DMS114 treated with DMSO at 0.1 percent for 48 hours (cell line): ENCODE results near the gene CLIP4.
"Not testable (repeated sequence)": the region's sequence is repeated elsewhere in the genome, so short reads cannot be mapped to it uniquely, and the experiment has no call there.

Experiments
- DNase-seq: peaks from one replicate; lab custom pipeline; 2025; ENCODE audit not compliant: unreplicated experiment; lab: John Stamatoyannopoulos, UW

Gene CLIP4

GRCh38 chr2:29097569-29097968, 17.6 kb upstream of the CLIP4 start:
- DNase-seq: no peak

DNA sequence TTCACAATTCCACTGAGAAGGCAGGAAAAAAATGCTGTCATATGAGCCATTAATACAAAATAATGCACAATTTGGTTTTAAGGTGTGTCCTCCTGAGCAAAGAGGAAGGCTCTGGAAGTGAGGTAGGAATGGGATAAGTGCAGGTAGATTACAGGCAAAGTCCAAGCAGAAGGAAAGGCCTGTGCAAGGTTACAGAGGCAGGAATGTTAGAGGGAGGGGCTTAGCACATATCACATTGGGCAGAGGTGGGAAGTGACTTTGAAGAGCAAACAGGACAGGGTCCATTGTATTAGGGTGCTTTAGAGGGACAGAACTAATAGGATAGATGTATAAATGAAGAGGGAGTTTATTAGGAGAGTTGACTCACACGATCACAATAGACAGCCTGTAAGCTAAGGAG, 14.7 kb upstream of the CLIP4 start:
- DNase-seq: no peak

GRCh38 chr2:29104688-29105087, 10.5 kb upstream of the CLIP4 start:
- no peak for DNase-seq

- no peak for DNase-seq
These were observed 9.8 kb upstream of the CLIP4 start for GRCh38 chr2:29105375-29105774.

DNA sequence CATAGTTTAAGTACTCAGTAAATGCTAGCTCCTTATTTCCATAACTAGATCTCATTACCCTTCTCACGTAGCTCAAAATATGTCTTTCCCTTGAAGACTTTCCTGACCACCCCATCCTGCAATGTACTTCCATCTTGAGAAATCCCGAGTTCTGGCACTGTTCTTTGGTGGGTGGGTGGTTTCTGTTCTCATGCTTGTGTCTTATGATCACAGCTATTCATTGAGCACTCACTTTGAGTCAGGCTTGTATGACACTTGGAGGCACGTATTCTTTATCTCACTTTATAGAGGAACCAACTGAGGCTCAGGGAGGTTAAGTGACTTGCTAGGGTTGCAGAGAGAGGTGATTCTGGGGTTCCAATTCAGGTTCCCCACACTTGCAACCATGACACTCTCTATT, 9.0 kb upstream of the CLIP4 start:
- DNase-seq: no peak

- DNase-seq: no peak
These were observed 8.2 kb upstream of the CLIP4 start for GRCh38 chr2:29106980-29107388.

- DNase-seq: not testable (repeated sequence)
These were observed 7.7 kb upstream of the CLIP4 start for GRCh38 chr2:29107547-29107946.

- no peak for DNase-seq
These were observed 7.0 kb upstream of the CLIP4 start for GRCh38 chr2:29108225-29108624.

DNA sequence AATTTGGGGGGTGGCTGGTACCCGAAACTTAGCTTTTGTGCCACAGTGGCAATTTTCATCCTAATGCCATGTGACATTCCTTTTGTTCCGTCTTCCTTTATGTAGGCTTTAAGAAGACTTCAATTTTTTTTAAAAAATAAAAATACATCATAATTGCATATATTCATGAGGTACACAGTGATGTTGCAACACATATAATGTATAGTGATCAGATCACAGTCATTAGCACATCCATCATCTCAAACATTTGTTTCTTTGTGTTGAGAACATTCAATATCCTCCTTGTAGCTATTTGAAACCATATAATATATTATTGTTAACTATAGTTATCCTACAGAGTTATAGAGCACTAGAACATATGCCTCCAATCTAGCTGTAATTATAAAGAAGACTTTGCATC, 6.0 kb upstream of the CLIP4 start:
- no peak for DNase-seq

DNA sequence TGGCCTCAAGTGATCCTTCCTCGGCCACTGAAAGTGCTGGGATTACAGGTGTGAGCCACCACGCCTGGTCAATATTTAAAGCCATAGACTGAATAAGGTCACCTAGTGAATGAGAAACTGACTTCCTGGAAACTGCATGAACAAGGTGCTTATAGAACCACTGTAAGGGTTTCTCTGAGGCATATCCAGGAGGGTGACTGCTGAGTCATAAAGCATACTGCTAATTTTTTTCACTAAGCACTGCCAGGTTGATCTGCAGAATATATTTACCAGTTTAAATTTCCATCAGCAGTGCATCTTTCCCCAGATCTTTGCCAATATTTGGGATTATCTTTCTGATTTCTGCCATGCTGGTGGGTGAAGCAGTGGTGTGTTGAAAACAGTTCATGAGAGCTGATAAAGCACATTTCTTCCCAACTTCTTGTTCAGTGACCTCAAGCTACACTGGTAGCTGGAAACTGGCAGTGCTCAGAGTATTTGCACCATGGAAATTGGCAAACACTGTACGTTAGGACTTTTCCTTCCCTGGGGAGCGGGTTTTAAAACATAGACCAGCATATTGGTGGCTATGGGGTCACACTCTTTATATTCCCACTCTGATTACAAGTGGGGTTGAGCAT, 4.2 kb upstream of the CLIP4 start:
- DNase-seq: no peak

- no peak for DNase-seq
These were observed 2.8 kb upstream of the CLIP4 start for GRCh38 chr2:29112379-29112778.

GRCh38 chr2:29113027-29113686, 2.1 kb upstream of the CLIP4 start:
- no peak for DNase-seq

DNA sequence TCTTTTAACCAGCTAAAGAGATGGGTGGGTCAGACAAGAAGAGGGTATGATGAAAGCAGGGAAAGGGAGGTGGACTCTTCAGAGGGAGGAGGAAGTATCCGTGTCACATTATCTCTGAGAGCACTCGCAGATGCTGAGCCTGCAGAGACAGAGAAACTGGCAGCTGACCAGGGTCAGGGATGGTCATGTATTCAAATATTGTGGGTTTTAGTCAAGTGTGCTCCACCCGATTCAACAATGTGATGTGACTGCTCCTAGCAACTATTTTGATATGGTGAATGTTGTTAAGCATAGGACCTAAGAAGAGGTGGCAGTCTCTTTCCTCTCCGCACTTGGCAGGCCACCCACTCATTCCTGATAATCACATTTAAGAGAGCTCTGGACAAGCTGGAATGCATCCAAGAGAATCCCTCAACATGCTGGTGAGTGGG, 1.3 kb upstream of the CLIP4 start:
- DNase-seq: no peak

DNA sequence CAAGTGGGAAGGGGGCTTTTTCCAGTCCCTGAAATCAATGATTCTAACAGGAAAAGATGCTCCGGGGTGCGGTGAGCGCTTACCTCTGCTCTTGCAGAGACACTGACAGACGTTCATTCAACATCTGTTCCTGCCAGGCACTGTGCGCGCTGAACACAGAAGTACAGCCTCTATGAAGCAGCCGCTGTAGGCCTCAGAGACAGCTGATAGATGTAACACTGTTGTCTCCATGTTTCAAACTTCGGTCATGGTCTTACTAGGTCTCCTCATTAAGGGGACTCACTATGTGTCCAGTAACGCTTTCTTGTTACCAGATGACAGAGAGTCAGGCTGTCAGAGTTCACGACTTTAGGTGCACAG, 649 bp upstream of the CLIP4 start:
- DNase-seq: no peak

- peak; percentile 6 for DNase-seq
These were observed 874 bp downstream of the CLIP4 start for GRCh38 chr2:29115797-29116781.

GRCh38 chr2:29117636-29118303, 2.6 kb downstream of the CLIP4 start:
- no peak for DNase-seq

DNA sequence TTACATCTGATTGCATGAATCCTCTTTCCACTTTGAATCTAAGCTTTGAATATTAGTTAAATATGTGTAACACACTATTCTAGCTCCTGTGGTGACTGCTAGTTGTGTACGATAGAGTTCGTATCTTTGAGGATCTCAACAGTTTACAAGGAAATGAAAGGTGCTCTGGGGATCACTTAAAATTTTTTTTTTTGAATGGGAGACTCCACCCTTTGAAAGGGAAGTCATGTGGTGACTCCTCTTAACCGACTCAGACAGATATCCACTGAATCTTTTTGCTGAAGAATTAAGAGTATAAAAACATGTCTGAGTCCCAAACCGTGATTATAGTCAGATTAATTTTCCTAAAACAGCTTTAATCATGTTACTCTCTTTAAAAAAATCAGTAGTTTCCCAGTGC, 4.0 kb downstream of the CLIP4 start:
- DNase-seq: no peak

- no peak for DNase-seq
These were observed 5.6 kb downstream of the CLIP4 start for GRCh38 chr2:29120846-29121245.

GRCh38 chr2:29123617-29124349, 8.6 kb downstream of the CLIP4 start:
- no peak for DNase-seq

DNA sequence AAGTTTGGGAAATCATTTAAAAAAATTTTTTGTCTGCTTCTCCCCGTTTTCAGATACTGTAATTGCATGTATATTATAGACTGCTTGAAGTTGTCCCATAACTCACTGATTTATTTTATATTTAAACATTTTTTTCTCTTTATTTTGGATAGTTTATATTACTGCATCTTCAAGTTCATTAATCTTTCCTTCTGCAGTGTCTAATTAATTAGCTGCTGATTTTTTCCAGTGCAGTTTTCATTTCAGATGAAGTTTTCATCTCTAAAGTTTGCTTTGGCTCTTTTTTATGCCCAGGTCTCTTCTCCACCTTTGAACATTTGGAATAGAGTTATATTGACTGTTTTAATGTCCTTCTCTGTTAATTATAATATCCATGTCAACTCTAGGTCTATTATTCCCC, 9.3 kb downstream of the CLIP4 start:
- no peak for DNase-seq
